GM23248 (cell line): ENCODE measurements around the gene EPHA2. TPM values are rescaled to one million over a fixed set of nuclear protein-coding genes. Genes with fewer than 3 reads are reported as not detected.

Experiments used
- DNase-seq: peaks from one replicate; pipeline ENCODE4 v3.0.0-alpha.2; 2015
- H2AFZ ChIP-seq: fragments of 200-600 bp; sonication (generic); 2 replicates; pipeline ENCODE4 v1.6.1; 2016; ENCODE audit warnings: antibody characterized with exemption
- H3F3A ChIP-seq: fragments of 200-600 bp; sonication (generic); 2 replicates; pipeline ENCODE4 v1.6.1; 2016; ENCODE audit warnings: mild to moderate bottlenecking, antibody characterized with exemption, mixed run types; ENCODE audit not compliant: insufficient read depth
- H3K27ac ChIP-seq: fragments of 200-600 bp; sonication (generic); 2 replicates; pipeline ENCODE4 v1.5.1; 2016; ENCODE audit warnings: mild to moderate bottlenecking
- H3K27me3 ChIP-seq: fragments of 200-600 bp; sonication (generic); replicated peaks from 2 replicates; pipeline ENCODE4 v1.6.1; 2016; ENCODE audit warnings: mild to moderate bottlenecking; ENCODE audit not compliant: insufficient read depth
- H3K36me3 ChIP-seq: fragments of 200-600 bp; sonication (generic); 2 replicates; pipeline ENCODE4 v1.6.1; 2016; ENCODE audit warnings: low read depth, mild to moderate bottlenecking
- H3K4me1 ChIP-seq: fragments of 200-600 bp; sonication (generic); 2 replicates; pipeline ENCODE4 v1.6.1; 2016; ENCODE audit warnings: mild to moderate bottlenecking; ENCODE audit not compliant: insufficient read depth
- H3K4me2 ChIP-seq: fragments of 200-600 bp; sonication (generic); one replicate; pipeline ENCODE4 v1.6.1; 2016; ENCODE audit warnings: mild to moderate bottlenecking; ENCODE audit not compliant: unreplicated experiment
- H3K4me3 ChIP-seq: fragments of 200-600 bp; sonication (generic); 2 replicates; pipeline ENCODE4 v1.5.1; 2016; ENCODE audit warnings: mild to moderate bottlenecking
- H3K79me2 ChIP-seq: fragments of 200-600 bp; sonication (generic); 2 replicates; pipeline ENCODE4 v1.6.1; 2016; ENCODE audit warnings: mild to moderate bottlenecking; ENCODE audit not compliant: insufficient read depth
- H3K9ac ChIP-seq: fragments of 200-600 bp; sonication (generic); 2 replicates; pipeline ENCODE4 v1.6.1; 2016; ENCODE audit warnings: mild to moderate bottlenecking
- H3K9me2 ChIP-seq: fragments of 200-600 bp; sonication (generic); 2 replicates; pipeline ENCODE4 v1.6.1; 2016; ENCODE audit warnings: mixed run types, mild to moderate bottlenecking, moderate library complexity; ENCODE audit not compliant: insufficient read depth
- H3K9me3 ChIP-seq: fragments of 200-600 bp; sonication (generic); one replicate; pipeline ENCODE4 v1.6.1; 2017; ENCODE audit warnings: low read depth
- H4K20me1 ChIP-seq: fragments of 200-600 bp; sonication (generic); 2 replicates; pipeline ENCODE4 v1.6.0; 2016; ENCODE audit not compliant: insufficient read depth
- EZH2 ChIP-seq: fragments of 200-600 bp; sonication (generic); IDR thresholded peaks from 2 replicates; pipeline ENCODE4 v1.6.1; 2018; ENCODE audit warnings: antibody characterized with exemption, mild to moderate bottlenecking; ENCODE audit not compliant: insufficient read depth, poor library complexity, severe bottlenecking
- EZH2phosphoT487 ChIP-seq: fragments of 200-600 bp; sonication (generic); IDR thresholded peaks from 2 replicates; pipeline ENCODE4 v1.6.1; 2018; ENCODE audit warnings: antibody characterized with exemption, moderate library complexity, mild to moderate bottlenecking, low read depth; ENCODE audit not compliant: insufficient read depth
- WGBS, 2 experiments: methylation state at CpG; one replicate each; pipeline ENCODE4 v1.1.6; 2015 to 2017; ENCODE audit warnings: low lambda C conversion rate in 2 of 2, low coverage in 1 of 2; ENCODE audit errors: missing lambda C conversion rate in 2 of 2; 5-methylcytosine and 5-hydroxymethylcytosine counted together
- in situ Hi-C: fragments of 300-500 bp; cut with MboI; formaldehyde crosslinking; loops from 2 replicates; pipeline ENCODE4 v1.15.0; 2020
- polyA plus RNA-seq: library from polyadenylated mRNA; unstranded; fragments of >200 nt; fragmentation: Nextera tagmentation; extraction: Ambion mirVana; gene quantifications from 2 replicates; pipeline ENCODE4 v1.2.1, GENCODE V29; 2016
- total RNA-seq: library from RNA; depleted of rRNA; stranded (reverse); fragments of >200 nt; shearing (Covaris generic); gene quantifications from 2 replicates; pipeline ENCODE4 v1.2.3, GENCODE V29; 2014

EPHA2 gene
- total and polyA plus RNA-seq, 2 experiments from 2014 or later, result 8.8 to 21.7 TPM

DNA sequence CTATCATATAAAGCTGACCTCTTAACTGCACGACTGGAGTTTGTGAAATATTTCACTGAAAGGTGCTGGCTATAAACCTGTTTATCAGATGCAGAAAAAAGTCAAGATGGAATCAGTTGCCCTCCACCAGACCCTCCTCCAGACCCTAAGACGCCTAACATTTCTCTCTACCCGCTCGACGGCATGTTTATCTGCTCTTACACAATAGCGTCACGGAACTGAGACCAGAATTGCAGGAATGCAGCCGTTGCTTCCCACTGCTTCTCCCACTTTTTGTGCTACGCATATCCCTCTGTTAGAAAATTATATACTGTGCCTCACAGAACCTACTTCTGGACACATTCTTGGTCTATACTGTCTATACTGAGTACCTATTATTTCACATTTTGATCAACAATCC lies 54.2 kb downstream of the EPHA2 start:
- H3K9me2 ChIP-seq, result no peaks in the 10 kb centered on the region
- no peaks in the 10 kb centered on the region for H3K4me1 ChIP-seq
- H3K36me3 ChIP-seq, result no peaks in the 10 kb centered on the region
- H3K27ac ChIP-seq, result no peak overlapping the region
- no peaks in the 10 kb centered on the region for H3K79me2 ChIP-seq
- in situ Hi-C loops, result no loop called here
- H3K4me3 ChIP-seq, result no peak overlapping the region
- no peaks in the 10 kb centered on the region for H3K27me3 ChIP-seq
- no peaks in the 10 kb centered on the region for H3F3A ChIP-seq
- H3K4me2 ChIP-seq, result no peak overlapping the region
- H2AFZ ChIP-seq, result 0 out of 2 replicates have a peak overlapping the region, but pooled peaks have one; percentile 42
- no peak overlapping the region for H3K9ac ChIP-seq
- peak; percentile 29 for DNase-seq
- no peaks in the 10 kb centered on the region for H3K9me3 ChIP-seq
- 25 to 26% methylated on average over 9 of the region's 9 CpGs for WGBS, 2 experiments
- no peaks in the 10 kb centered on the region for H4K20me1 ChIP-seq
- TF ChIP-seq EZH2phosphoT487, result no peak
- no peak for TF ChIP-seq EZH2

DNA sequence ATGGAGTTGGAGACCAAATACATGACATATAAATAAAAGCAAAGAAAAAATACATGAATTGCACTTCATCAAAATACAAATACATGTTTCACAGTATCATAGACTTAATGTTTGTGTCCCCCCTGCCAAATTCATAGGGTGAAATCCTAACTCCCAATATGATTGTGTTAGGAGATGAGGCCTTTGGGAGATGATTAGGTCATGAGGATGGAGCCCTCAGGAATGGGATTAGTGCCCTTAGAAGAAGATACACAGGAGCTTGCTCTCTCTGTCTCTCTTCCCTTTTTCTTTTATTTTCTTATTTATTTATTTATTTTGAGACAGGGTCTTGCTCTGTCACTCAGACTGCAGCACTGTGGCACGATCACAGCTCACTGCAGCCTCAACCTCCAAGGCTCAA lies 56.5 kb downstream of the EPHA2 start:
- in situ Hi-C loops, result loop anchor here (25.0 kb wide), 1 partner anchor 263 kb away; the partner anchor contains the start of genes FBXO42 and SZRD1
- H3K9me3 ChIP-seq, result no peaks in the 10 kb centered on the region
- WGBS, 2 experiments, result 61 to 75% methylated on average over 1 of the region's 1 CpG
- no peak overlapping the region for H3K4me2 ChIP-seq
- H3K4me1 ChIP-seq, result no peaks in the 10 kb centered on the region
- no peak overlapping the region for H2AFZ ChIP-seq
- no peaks in the 10 kb centered on the region for H3K9me2 ChIP-seq
- no peak overlapping the region for H3K4me3 ChIP-seq
- H3K36me3 ChIP-seq, result no peaks in the 10 kb centered on the region
- H3K9ac ChIP-seq, result no peak overlapping the region
- no peak for DNase-seq
- no peak overlapping the region for H3K27ac ChIP-seq
- H4K20me1 ChIP-seq, result no peaks in the 10 kb centered on the region
- no peaks in the 10 kb centered on the region for H3K79me2 ChIP-seq
- TF ChIP-seq EZH2 (no peak), EZH2phosphoT487 (no peak)
- no peaks in the 10 kb centered on the region for H3K27me3 ChIP-seq
- no peaks in the 10 kb centered on the region for H3F3A ChIP-seq

DNA sequence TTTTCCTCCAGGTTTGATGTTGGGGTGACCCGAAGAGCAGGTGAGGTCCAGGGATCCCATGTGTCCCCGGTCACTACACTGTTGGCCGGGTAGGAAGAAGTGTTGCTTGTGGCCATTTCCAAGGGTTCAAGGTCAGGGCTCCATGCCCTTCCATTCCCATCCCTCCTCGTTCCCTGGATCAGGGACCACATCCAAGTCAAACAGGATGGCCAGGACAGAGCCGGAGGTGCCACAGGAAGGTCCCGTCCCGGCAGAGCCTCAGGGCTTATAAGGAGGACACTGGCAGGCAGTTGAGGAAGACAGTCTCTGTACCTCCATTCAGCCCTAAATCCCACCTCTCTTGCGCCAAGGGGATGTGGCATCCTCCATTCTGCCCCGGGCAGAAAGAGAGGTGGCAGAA lies 60.4 kb downstream of the EPHA2 start:
- WGBS, 2 experiments, result 65 to 70% methylated on average over 9 of the region's 9 CpGs
- Histone ChIP-seq H4K20me1 (no peaks in the 10 kb centered on the region), H3K4me2 (no peak overlapping the region), H3K4me3 (no peak overlapping the region), H3K27me3 (no peaks in the 10 kb centered on the region), H3K79me2 (no peaks in the 10 kb centered on the region), H3F3A (0 out of 2 replicates have a peak, but pooled peaks cover 5% of the 10 kb centered on the region), H3K9me2 (no peaks in the 10 kb centered on the region), H2AFZ (no peak overlapping the region), H3K27ac (no peak overlapping the region), H3K9ac (no peak overlapping the region), H3K9me3 (no peaks in the 10 kb centered on the region), H3K4me1 (no peaks in the 10 kb centered on the region), H3K36me3 (no peaks in the 10 kb centered on the region)
- no peak for TF ChIP-seq EZH2
- no peak for TF ChIP-seq EZH2phosphoT487
- DNase-seq, result no peak
- in situ Hi-C loops, result loop anchor here (25.0 kb wide), 1 partner anchor 267 kb away; the partner anchor contains the start of genes FBXO42 and SZRD1

DNA sequence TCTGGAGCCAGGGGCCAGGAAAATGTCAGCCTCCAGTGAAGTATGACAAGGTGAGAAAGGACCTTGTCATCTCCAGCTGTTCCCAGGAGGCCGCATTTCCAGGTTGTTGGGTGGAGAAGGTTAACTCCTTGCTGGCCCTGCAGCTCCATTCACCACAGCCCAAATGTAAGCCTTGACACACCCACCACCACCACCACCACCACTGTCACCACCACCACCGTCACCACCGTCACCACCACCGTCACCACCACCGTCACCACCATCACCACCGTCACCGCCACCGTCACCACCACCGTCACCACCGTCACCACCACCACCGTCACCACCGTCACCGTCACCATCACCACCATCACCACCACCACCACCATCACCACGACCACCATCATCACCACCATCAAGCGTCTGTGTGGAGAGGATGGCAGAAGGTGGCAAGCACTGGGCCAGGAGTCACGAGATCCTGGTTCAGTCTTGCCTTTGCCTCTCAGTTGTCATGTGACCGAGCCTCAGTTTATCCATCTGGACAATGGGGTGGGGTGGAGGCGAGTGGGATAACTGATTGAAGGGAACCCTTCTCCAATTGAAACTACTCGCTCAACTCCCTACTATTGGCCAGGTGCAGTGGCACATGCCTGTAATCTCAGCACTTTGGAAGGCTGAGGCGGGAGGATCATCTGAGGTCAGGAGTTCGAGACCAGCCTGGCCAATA lies 61.3 kb downstream of the EPHA2 start:
- no peak overlapping the region for H3K27ac ChIP-seq
- H3K4me3 ChIP-seq, result no peak overlapping the region
- H3K79me2 ChIP-seq, result no peaks in the 10 kb centered on the region
- H3K4me2 ChIP-seq, result no peak overlapping the region
- H3K9me3 ChIP-seq, result no peaks in the 10 kb centered on the region
- no peaks in the 10 kb centered on the region for H3K36me3 ChIP-seq
- no peaks in the 10 kb centered on the region for H3K27me3 ChIP-seq
- WGBS, 2 experiments, result 77 to 94% methylated on average over 18 to 21 of the region's 21 CpGs
- no peak overlapping the region for H3K9ac ChIP-seq
- DNase-seq, result no peak
- no peaks in the 10 kb centered on the region for H3K4me1 ChIP-seq
- H3K9me2 ChIP-seq, result no peaks in the 10 kb centered on the region
- in situ Hi-C loops, result loop anchor here (25.0 kb wide), 1 partner anchor 268 kb away; the partner anchor contains the start of genes FBXO42 and SZRD1
- 0 out of 2 replicates have a peak, but pooled peaks cover 5% of the 10 kb centered on the region for H3F3A ChIP-seq
- H2AFZ ChIP-seq, result no peak overlapping the region
- TF ChIP-seq EZH2, result no peak
- no peak for TF ChIP-seq EZH2phosphoT487
- no peaks in the 10 kb centered on the region for H4K20me1 ChIP-seq
